Measurements from ENCODE around the gene SLC35G2. TPM values are rescaled to one million over a fixed set of nuclear protein-coding genes. Genes with fewer than 3 reads are reported as not detected.
"Not testable (repeated sequence)": the region's sequence is repeated elsewhere in the genome, so short reads cannot be mapped to it uniquely, and the experiment has no call there.

SLC35G2 gene
- total RNA-seq, 2 donors from 2014 or later: 6.0 to 8.7 TPM

- no peaks in the 10 kb centered on the region for H3K36me3 ChIP-seq
- H3K27me3 ChIP-seq: no peaks in the 10 kb centered on the region
- H3K4me3 ChIP-seq: no peak overlapping the region
- H3K4me1 ChIP-seq: peaks cover 0 to 13% of the 10 kb centered on the region in 2 donors
- no peak overlapping the region for H3K27ac ChIP-seq
- no peak for DNase-seq (ENCODE audit: low spot score)
- no peak for TF ChIP-seq CTCF (IDR thresholded peaks at IDR 0.05)
- no peaks in the 10 kb centered on the region for H3K9me3 ChIP-seq
Observed at GRCh38 chr3:136788154-136788553, 30.8 kb upstream of the SLC35G2 start.

- H3K4me1 ChIP-seq: peaks cover 0 to 13% of the 10 kb centered on the region in 2 donors
- H3K36me3 ChIP-seq: no peaks in the 10 kb centered on the region
- TF ChIP-seq CTCF (IDR thresholded peaks at IDR 0.05): no peak
- no peaks in the 10 kb centered on the region for H3K27me3 ChIP-seq
- H3K9me3 ChIP-seq: no peaks in the 10 kb centered on the region
- no peak overlapping the region for H3K4me3 ChIP-seq
- H3K27ac ChIP-seq: no peak overlapping the region
- no peak for DNase-seq (ENCODE audit: low spot score)
Observed at GRCh38 chr3:136789976-136790375, 28.9 kb upstream of the SLC35G2 start.

GRCh38 chr3:136790786-136791185 is 28.1 kb upstream of the SLC35G2 start:
- no peaks in the 10 kb centered on the region for H3K9me3 ChIP-seq
- no peaks in the 10 kb centered on the region for H3K36me3 ChIP-seq
- H3K27ac ChIP-seq: no peak overlapping the region
- DNase-seq (ENCODE audit: low spot score): no peak
- TF ChIP-seq CTCF (IDR thresholded peaks at IDR 0.05): no peak
- H3K27me3 ChIP-seq: no peaks in the 10 kb centered on the region
- peaks cover 0 to 13% of the 10 kb centered on the region in 2 donors for H3K4me1 ChIP-seq
- no peak overlapping the region for H3K4me3 ChIP-seq

GRCh38 chr3:136792556-136793330 is 26.2 kb upstream of the SLC35G2 start:
- no peak for DNase-seq (ENCODE audit: low spot score)
- Histone ChIP-seq H3K27me3 (no peaks in the 10 kb centered on the region), H3K4me1 (no peaks in the 10 kb centered on the region), H3K27ac (no peak overlapping the region), H3K4me3 (no peak overlapping the region), H3K36me3 (no peaks in the 10 kb centered on the region), H3K9me3 (no peaks in the 10 kb centered on the region)
- TF ChIP-seq CTCF (IDR thresholded peaks at IDR 0.05): no peak

GRCh38 chr3:136801146-136801545 is 17.8 kb upstream of the SLC35G2 start:
- peaks cover 0 to 18% of the 10 kb centered on the region in 2 donors for H3K4me1 ChIP-seq
- not testable (repeated sequence) for H3K27me3 ChIP-seq; DNase-seq (ENCODE audit: low spot score); H3K36me3 ChIP-seq; H3K27ac ChIP-seq; H3K9me3 ChIP-seq; H3K4me3 ChIP-seq

GRCh38 chr3:136802481-136802996 is 16.4 kb upstream of the SLC35G2 start:
- H3K9me3 ChIP-seq: no peaks in the 10 kb centered on the region
- H3K36me3 ChIP-seq: no peaks in the 10 kb centered on the region
- H3K27ac ChIP-seq: peak overlapping the region; percentile 33 to 36
- no peak overlapping the region for H3K4me3 ChIP-seq
- H3K27me3 ChIP-seq: no peaks in the 10 kb centered on the region
- H3K4me1 ChIP-seq: peaks cover 0 to 18% of the 10 kb centered on the region in 2 donors
- TF ChIP-seq CTCF (IDR thresholded peaks at IDR 0.05): no peak
- DNase-seq (ENCODE audit: low spot score): no peak
